NT2/D1 (cell line): ENCODE measurements around the gene ANLN.

Experiments
- DNase-seq: peaks from one replicate; pipeline ENCODE4 v3.0.0-alpha.2; 2011; ENCODE audit warnings: low read depth, low spot score
- H3K27me3 ChIP-seq: 2 replicates; pipeline ENCODE4 v1.6.0; 2011; ENCODE audit warnings: mild to moderate bottlenecking; ENCODE audit not compliant: insufficient read length, insufficient read depth
- H3K36me3 ChIP-seq: 2 replicates; pipeline ENCODE4 v1.6.1; 2011; ENCODE audit warnings: mild to moderate bottlenecking, low read length, mixed read lengths; ENCODE audit not compliant: insufficient read depth, insufficient read length
- H3K4me1 ChIP-seq: 2 replicates; pipeline ENCODE4 v1.5.1; 2011; ENCODE audit not compliant: insufficient read depth, insufficient read length
- H3K4me3 ChIP-seq: 2 replicates; pipeline ENCODE4 v1.5.1; 2011; ENCODE audit warnings: low read depth; ENCODE audit not compliant: insufficient read length
- H3K9ac ChIP-seq: 2 replicates; pipeline ENCODE4 v1.6.0; 2011; ENCODE audit warnings: low read depth; ENCODE audit not compliant: insufficient read length
- H3K9me3 ChIP-seq: 2 replicates; pipeline ENCODE4 v1.5.1; 2011; ENCODE audit warnings: mild to moderate bottlenecking, low read length; ENCODE audit not compliant: insufficient read depth
- SUZ12 ChIP-seq: IDR thresholded peaks from 2 replicates; pipeline ENCODE4 v1.6.1; 2011; ENCODE audit not compliant: insufficient read length, insufficient read depth; ENCODE audit errors: extremely low read depth
- YY1 ChIP-seq: IDR thresholded peaks from 2 replicates; pipeline ENCODE4 v1.6.1; 2011; ENCODE audit not compliant: insufficient read length, insufficient read depth
- ZNF274 ChIP-seq: IDR thresholded peaks from 2 replicates; pipeline ENCODE4 v1.6.1; 2011; ENCODE audit warnings: mild to moderate bottlenecking, low read depth, low read length

The ANLN gene

GRCh38 chr7:36355490-36355889 is 34.2 kb upstream of the ANLN start:
- no peak overlapping the region for H3K9ac ChIP-seq
- H3K4me1 ChIP-seq = no peaks in the 10 kb centered on the region
- no peak for TF ChIP-seq SUZ12
- H3K27me3 ChIP-seq = peaks cover 47% of the 10 kb centered on the region
- H3K9me3 ChIP-seq = no peaks in the 10 kb centered on the region
- DNase-seq = no peak
- no peaks in the 10 kb centered on the region for H3K36me3 ChIP-seq
- H3K4me3 ChIP-seq = no peak overlapping the region

GRCh38 chr7:36357054-36357453 is 32.6 kb upstream of the ANLN start:
- Histone ChIP-seq H3K27me3 (peaks cover 63% of the 10 kb centered on the region), H3K4me3 (no peak overlapping the region), H3K9ac (no peak overlapping the region), H3K4me1 (no peaks in the 10 kb centered on the region), H3K9me3 (no peaks in the 10 kb centered on the region), H3K36me3 (no peaks in the 10 kb centered on the region)
- no peak for DNase-seq
- TF ChIP-seq YY1 = no peak
- TF ChIP-seq SUZ12 = no peak
- no peak for TF ChIP-seq ZNF274

DNA sequence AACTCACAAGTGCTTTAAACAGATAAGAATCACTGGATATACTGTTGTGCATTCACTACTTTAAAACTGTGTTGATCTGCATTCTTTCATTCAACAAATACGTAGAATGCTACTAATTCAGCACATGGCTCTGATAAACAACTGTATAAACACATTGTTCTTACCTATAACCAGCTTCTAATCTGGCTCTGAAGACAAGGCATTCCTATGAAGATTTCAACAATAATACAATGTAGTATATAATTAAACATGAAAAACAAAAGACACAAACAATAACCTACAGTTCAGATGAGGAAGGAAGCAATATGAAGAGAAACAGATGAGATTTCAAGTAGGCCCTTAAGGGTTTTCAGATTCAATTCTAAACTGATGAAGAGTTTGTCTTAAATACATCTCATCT is 31.1 kb upstream of the ANLN start:
- H3K4me1 ChIP-seq = no peaks in the 10 kb centered on the region
- DNase-seq = no peak
- no peak for TF ChIP-seq SUZ12
- no peak for TF ChIP-seq ZNF274
- no peak for TF ChIP-seq YY1
- H3K4me3 ChIP-seq = no peak overlapping the region
- no peaks in the 10 kb centered on the region for H3K9me3 ChIP-seq
- H3K27me3 ChIP-seq = peaks cover 78% of the 10 kb centered on the region
- no peaks in the 10 kb centered on the region for H3K36me3 ChIP-seq
- no peak overlapping the region for H3K9ac ChIP-seq

- Histone ChIP-seq H3K4me3 (no peak overlapping the region), H3K9me3 (no peaks in the 10 kb centered on the region)
- TF ChIP-seq SUZ12 (no peak), YY1 (no peak), ZNF274 (no peak)
These were observed 29.4 kb upstream of the ANLN start for GRCh38 chr7:36360244-36360643.

GRCh38 chr7:36361227-36361626 is 28.4 kb upstream of the ANLN start:
- TF ChIP-seq SUZ12 (no peak), YY1 (no peak), ZNF274 (no peak)
- Histone ChIP-seq H3K36me3 (no peaks in the 10 kb centered on the region), H3K4me3 (no peak overlapping the region), H3K27me3 (peaks cover 98% of the 10 kb centered on the region), H3K9me3 (no peaks in the 10 kb centered on the region), H3K9ac (no peak overlapping the region), H3K4me1 (no peaks in the 10 kb centered on the region)
- DNase-seq = no peak

More at GRCh38 chr7:36360244-36360643, 29.4 kb upstream of the ANLN start:
- DNase-seq = peak; percentile 87
- no peaks in the 10 kb centered on the region for H3K4me1 ChIP-seq
- H3K27me3 ChIP-seq = peaks cover 95% of the 10 kb centered on the region
- H3K9ac ChIP-seq = no peak overlapping the region
- no peaks in the 10 kb centered on the region for H3K36me3 ChIP-seq

DNA sequence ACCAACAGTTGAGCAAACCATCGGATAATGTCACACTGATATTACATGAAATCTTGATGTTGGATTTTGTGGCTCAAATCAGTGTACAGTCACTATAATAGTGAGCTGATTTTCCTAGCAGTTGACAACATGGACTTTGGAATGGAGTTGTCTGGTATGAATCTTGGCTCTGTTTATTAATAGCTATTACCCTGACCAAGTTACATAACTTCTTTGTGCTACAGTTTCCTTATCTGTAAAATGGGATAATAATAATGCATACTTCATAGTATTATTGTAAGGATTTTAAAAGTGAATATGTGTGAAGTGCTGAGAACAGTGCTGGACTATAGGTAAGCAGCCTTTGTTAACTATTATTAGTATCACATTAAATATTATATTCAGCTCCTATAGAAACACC is 26.1 kb upstream of the ANLN start:
- no peak for DNase-seq
- Histone ChIP-seq H3K4me3 (no peak overlapping the region), H3K9me3 (no peaks in the 10 kb centered on the region), H3K9ac (no peak overlapping the region), H3K4me1 (no peaks in the 10 kb centered on the region), H3K36me3 (no peaks in the 10 kb centered on the region), H3K27me3 (peaks cover 97% of the 10 kb centered on the region)
- TF ChIP-seq SUZ12 (no peak), YY1 (no peak), ZNF274 (no peak)

DNA sequence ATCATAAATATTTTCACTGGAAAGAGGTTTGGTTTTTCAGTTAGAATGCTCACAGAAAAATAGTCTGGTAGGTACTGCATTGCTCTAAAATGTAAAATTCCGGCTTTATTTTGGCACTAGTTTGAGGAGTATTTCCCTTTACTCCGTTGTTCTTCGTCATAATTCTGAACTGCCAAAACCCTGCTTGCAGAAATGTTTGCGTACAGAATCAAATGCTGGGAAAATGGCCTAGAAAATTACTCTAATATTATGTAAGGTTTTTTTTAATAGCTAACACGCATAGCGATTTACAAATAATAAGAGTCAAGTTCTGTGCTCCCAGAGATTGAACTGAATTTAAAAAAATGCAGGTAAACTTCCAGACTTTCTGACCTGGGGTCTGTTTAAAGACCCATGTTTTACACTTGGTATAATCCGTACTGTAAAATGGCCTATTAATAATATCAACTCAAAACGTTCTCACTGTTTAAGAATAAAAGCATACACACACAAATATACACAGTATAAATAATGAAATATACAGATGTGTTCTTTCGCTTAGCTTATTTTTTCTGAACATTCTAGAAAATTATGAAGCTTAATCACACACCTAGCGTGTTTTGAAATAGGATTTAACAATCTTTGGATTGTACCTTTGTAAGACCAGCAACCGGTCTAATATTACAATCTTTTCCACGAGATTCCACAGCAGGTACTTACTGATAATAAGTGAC is 23.5 kb upstream of the ANLN start:
- TF ChIP-seq YY1 = no peak
- no peak for TF ChIP-seq SUZ12
- no peak for TF ChIP-seq ZNF274
- Histone ChIP-seq H3K36me3 (no peaks in the 10 kb centered on the region), H3K9me3 (no peaks in the 10 kb centered on the region), H3K27me3 (peaks cover 79% of the 10 kb centered on the region), H3K4me1 (no peaks in the 10 kb centered on the region), H3K4me3 (peak overlapping the region; percentile 83), H3K9ac (peak overlapping the region; percentile 79)
- no peak for DNase-seq
